IMR-90 (cell line): ENCODE data around the gene SSR2. TPM values are rescaled to one million over a fixed set of nuclear protein-coding genes. Genes with fewer than 3 reads are reported as not detected.
"Not testable (repeated sequence)": the region's sequence is repeated elsewhere in the genome, so short reads cannot be mapped to it uniquely, and the experiment has no call there.

Experiments
- ATAC-seq: fragments of 200-7000 bp; cut with Tn5 transposase; 2 replicates; pipeline ENCODE4 v1.9.1; 2020; ENCODE audit warnings: low read depth, mild to moderate bottlenecking, moderate library complexity
- BruUV-seq: library from RNA; stranded (reverse); fragments of 400-500 nt; replicated peaks from 2 replicates; lab custom pipeline; 2021; lab: Mats Ljungman, UMichigan
- CTCF ChIA-PET: fragments of 300-600 bp; formaldehyde crosslinking; extraction: SDS; loops from one replicate; lab custom pipeline; 2021; ENCODE audit warnings: antibody characterized with exemption; lab: Yijun Ruan, JAX
- POLR2A ChIA-PET: fragments of 300-600 bp; sonication (Branson Sonifier 250); formaldehyde crosslinking; loops from one replicate; lab custom pipeline; 2022; ENCODE audit warnings: antibody characterized with exemption; ENCODE audit not compliant: unreplicated experiment; lab: Charles Lee
- DNase-seq: peaks from one replicate; pipeline ENCODE4 v3.0.0; 2013
- H2AFZ ChIP-seq: replicated peaks from 2 replicates; pipeline ENCODE3; 2013; ENCODE audit warnings: low read length, mild to moderate bottlenecking; ENCODE audit not compliant: poor library complexity
- H2AK5ac ChIP-seq: 2 replicates; pipeline ENCODE4 v1.6.1; 2013; ENCODE audit warnings: low read depth, low read length, inconsistent platforms
- H2AK9ac ChIP-seq: replicated peaks from 2 replicates; pipeline ENCODE3; 2013; ENCODE audit warnings: mild to moderate bottlenecking, low read depth, low read length, moderate library complexity; ENCODE audit not compliant: poor library complexity
- H2BK120ac ChIP-seq: 2 replicates; pipeline ENCODE4 v1.6.1; 2013; ENCODE audit warnings: low read depth, low read length, inconsistent platforms
- H2BK15ac ChIP-seq: 3 replicates; pipeline ENCODE4 v1.6.1; 2013; ENCODE audit warnings: low read depth, low read length, inconsistent platforms
- H2BK20ac ChIP-seq: 2 replicates; pipeline ENCODE4 v1.6.1; 2013; ENCODE audit warnings: low read depth, mild to moderate bottlenecking, inconsistent platforms, low read length, moderate library complexity
- H2BK5ac ChIP-seq: 2 replicates; pipeline ENCODE4 v1.6.1; 2013; ENCODE audit warnings: mild to moderate bottlenecking, low read depth, low read length, inconsistent platforms; ENCODE audit not compliant: poor library complexity, severe bottlenecking
- H3K14ac ChIP-seq: replicated peaks from 2 replicates; pipeline ENCODE4 v1.6.1; 2013; ENCODE audit warnings: low read depth, low read length, inconsistent platforms
- H3K18ac ChIP-seq: 2 replicates; pipeline ENCODE4 v1.6.1; 2013; ENCODE audit warnings: low read depth, low read length, control low read depth
- H3K23ac ChIP-seq: 2 replicates; pipeline ENCODE4 v1.6.1; 2013; ENCODE audit warnings: low read depth, low read length, inconsistent platforms
- H3K27ac ChIP-seq: 2 replicates; pipeline ENCODE4 v1.5.1; 2013; ENCODE audit warnings: mild to moderate bottlenecking, control low read depth, low read length; ENCODE audit not compliant: insufficient read depth
- H3K27me3 ChIP-seq: 2 replicates; pipeline ENCODE4 v1.6.1; 2013; ENCODE audit warnings: low read length; ENCODE audit not compliant: control insufficient read depth, insufficient read depth
- H3K36me3 ChIP-seq: 2 replicates; pipeline ENCODE4 v1.6.1; 2013; ENCODE audit warnings: low read length, mixed read lengths; ENCODE audit not compliant: control insufficient read depth, insufficient read depth
- H3K4ac ChIP-seq: 2 replicates; pipeline ENCODE4 v1.6.1; 2013; ENCODE audit warnings: low read depth, low read length, inconsistent platforms
- H3K4me1 ChIP-seq: 2 replicates; pipeline ENCODE4 v1.6.1; 2013; ENCODE audit warnings: low read length, mixed read lengths; ENCODE audit not compliant: control insufficient read depth, insufficient read depth
- H3K4me2 ChIP-seq: 2 replicates; pipeline ENCODE4 v1.6.1; 2013; ENCODE audit warnings: low read depth, mild to moderate bottlenecking, control low read depth, low read length, moderate library complexity
- H3K4me3 ChIP-seq: 2 replicates; pipeline ENCODE4 v1.5.1; 2013; ENCODE audit warnings: low read depth, mild to moderate bottlenecking, control low read depth, low read length, moderate library complexity; ENCODE audit not compliant: insufficient read depth
- H3K56ac ChIP-seq: 2 replicates; pipeline ENCODE4 v1.6.1; 2013; ENCODE audit warnings: low read length, inconsistent platforms; ENCODE audit not compliant: insufficient read depth; ENCODE audit errors: extremely low read depth
- H3K79me1 ChIP-seq, 2 experiments: 2 replicates each; pipeline ENCODE4 v1.6.1; 2013; ENCODE audit warnings: low read length in 2 of 2, inconsistent platforms in 1 of 2, low read depth in 1 of 2
- H3K9ac ChIP-seq: 2 replicates; pipeline ENCODE4 v1.6.1; 2013; ENCODE audit warnings: low read depth, low read length, control low read depth
- H3K9me1 ChIP-seq: 2 replicates; pipeline ENCODE4 v1.6.1; 2013; ENCODE audit warnings: low read length, inconsistent platforms; ENCODE audit not compliant: insufficient read depth
- H3K9me3 ChIP-seq: 2 replicates; pipeline ENCODE4 v1.6.1; 2013; ENCODE audit warnings: low read length; ENCODE audit not compliant: control insufficient read depth, insufficient read depth
- H4K20me1 ChIP-seq: 2 replicates; pipeline ENCODE4 v1.6.1; 2013; ENCODE audit warnings: low read length, inconsistent platforms; ENCODE audit not compliant: insufficient read depth
- H4K5ac ChIP-seq: 2 replicates; pipeline ENCODE4 v1.6.1; 2013; ENCODE audit warnings: mild to moderate bottlenecking, low read depth, low read length, control low read depth
- H4K8ac ChIP-seq, 2 experiments: 2 replicates each; pipeline ENCODE4 v1.6.1; 2013; ENCODE audit warnings: low read depth in 2 of 2, low read length in 2 of 2, control low read depth in 1 of 2, inconsistent platforms in 1 of 2
- H4K91ac ChIP-seq: 2 replicates; pipeline ENCODE4 v1.6.1; 2013; ENCODE audit warnings: low read depth, low read length, inconsistent platforms; ENCODE audit not compliant: insufficient read depth
- NFE2L2 ChIP-seq: fragments of 150-350 bp; IDR thresholded peaks from 2 replicates; pipeline ENCODE4 v1.6.1; 2016; ENCODE audit warnings: low read depth, mild to moderate bottlenecking, low read length
- USF2 ChIP-seq: fragments of 150-350 bp; IDR thresholded peaks from 2 replicates; pipeline ENCODE4 v1.6.1; 2017; ENCODE audit warnings: mild to moderate bottlenecking, antibody characterized with exemption, low read length, low read depth
- WGBS, 2 experiments: methylation state at CpG; one replicate each; pipeline versions ENCODE4 v1.1.5 to v1.1.7; 2013; ENCODE audit warnings: missing lambda C conversion rate in 2 of 2; ENCODE audit not compliant: insufficient read length in 1 of 2; ENCODE audit errors: extremely low coverage in 2 of 2; 5-methylcytosine and 5-hydroxymethylcytosine counted together
- dilution Hi-C: fragments of 300-500 bp; cut with HindIII; formaldehyde crosslinking; loops from one replicate; pipeline ENCODE4 v1.14.3; 2018; ENCODE audit warnings: low sequenced_read_pairs; ENCODE audit not compliant: unreplicated experiment
- in situ Hi-C: fragments of 300-500 bp; cut with MboI; formaldehyde crosslinking; loops from 3 replicates; pipeline ENCODE4 v1.14.3; 2019; ENCODE audit warnings: low sequenced_read_pairs, inconsistent platforms, mixed read lengths
- intact Hi-C: fragments of 100-400 bp; cut with micrococcal nuclease; formaldehyde crosslinking; loops from 2 replicates; pipeline ENCODE4 v1.10.0; 2022
- polyA plus RNA-seq, 3 experiments: library from polyadenylated mRNA; depleted of rRNA; stranded (reverse); fragments of >200 nt; gene quantifications; 2 replicates each; pipeline ENCODE4 v1.2.3, GENCODE V29; 2012; ENCODE audit warnings: low replicate concordance in 1 of 3
- total RNA-seq: library from RNA; depleted of rRNA; stranded (reverse); fragments of >200 nt; gene quantifications from 2 replicates; pipeline ENCODE4 v1.2.3, GENCODE V29; 2012

Gene SSR2
- total and polyA plus RNA-seq, 2 of the 4 experiments (the other 2 are of a cell fraction) = 553 to 1,264 TPM

- TF ChIP-seq USF2 (no peak), NFE2L2 (no peak)
Observed at GRCh38 chr1:155989242-155990004, 31.3 kb downstream of the SSR2 start (continued).

GRCh38 chr1:155984903-155985645 lies 35.7 kb downstream of the SSR2 start:
- H3K4me2 ChIP-seq, H3K9ac ChIP-seq, DNase-seq, H2AFZ ChIP-seq, H3K27ac ChIP-seq, BruUV-seq, H3K56ac ChIP-seq, ATAC-seq, H3K27me3 ChIP-seq, H4K5ac ChIP-seq, H3K23ac ChIP-seq, intact Hi-C loops, H3K4me3 ChIP-seq, H3K18ac ChIP-seq, H2BK5ac ChIP-seq, H3K36me3 ChIP-seq, dilution Hi-C loops, H3K9me3 ChIP-seq, H4K20me1 ChIP-seq: not testable (repeated sequence)
- WGBS, 2 experiments = 87% methylated on average over 3 of the region's 11 CpGs; no CpG with 5 or more reads in 1 of the 2 experiments
- ChIA-PET CTCF (interaction anchor here (0.5 kb wide), 1 partner anchor 17 kb away, joined by 4 read pairs; no protein-coding TSS in a partner anchor), POLR2A (interaction anchor here (0.6 kb wide), 1 partner anchor 29 kb away, joined by 4 read pairs; no protein-coding TSS in a partner anchor)
- H4K8ac ChIP-seq = peak overlapping the region in 1 of 2 experiments; percentile 10; a peak in 1 of 4 replicates
- peak overlapping the region; percentile 98 for H2BK120ac ChIP-seq
- H3K4me1 ChIP-seq = peaks cover 37% of the 10 kb centered on the region
- peak overlapping the region; percentile 78; the same call in 2 of the 3 replicates for H2BK15ac ChIP-seq
- H2AK5ac ChIP-seq = peak overlapping the region; percentile 95
- peak overlapping the region; percentile 19 for H2AK9ac ChIP-seq
- peaks cover 26% of the 10 kb centered on the region for H3K9me1 ChIP-seq
- 0 out of 2 replicates have a peak overlapping the region, but pooled peaks have one; percentile 58 for H3K14ac ChIP-seq
- peak overlapping the region; percentile 99 for H2BK20ac ChIP-seq
- H4K91ac ChIP-seq = peak overlapping the region; percentile 30
- in situ Hi-C loops = loop anchor here (5.0 kb wide), 1 partner anchor 48 kb away; no protein-coding TSS in a partner anchor
- peaks cover 10 to 46% of the 10 kb centered on the region in 2 experiments; a peak in 3 of 4 replicates for H3K79me1 ChIP-seq
- peak overlapping the region; percentile 63 for H3K4ac ChIP-seq
